Retinal pigment epithelial cell (primary cell): ENCODE measurements around the gene PF4V1.

Source experiments
- DNase-seq: peaks from one replicate; pipeline ENCODE4 v3.0.0-alpha.2; 2010; ENCODE audit warnings: low read depth
- H3K4me3 ChIP-seq: 2 replicates; pipeline ENCODE4 v1.5.1; 2011; ENCODE audit warnings: mild to moderate bottlenecking, low read length, control low read depth, moderate library complexity
- CTCF ChIP-seq: conservative IDR thresholded peaks from 2 replicates; pipeline ENCODE4 v1.5.1; 2011; ENCODE audit warnings: low read depth, low read length, control low read depth, inconsistent platforms

PF4V1 gene

GRCh38 chr4:73853246-73853704 lies at the start of gene PF4V1:
PF4V1 (plus strand) TSS chr4:73853296; CDS start chr4:73853363, 67 bp downstream.
- peak within 1 kb of the TSS; percentile 35 for H3K4me3 ChIP-seq
- peak; percentile 54 for TF ChIP-seq CTCF
- no peak for DNase-seq

GRCh38 chr4:73810191-73810590 lies 42.9 kb upstream of the PF4V1 start:
- no peak overlapping the region for H3K4me3 ChIP-seq
- DNase-seq = no peak
- no peak for TF ChIP-seq CTCF

GRCh38 chr4:73811841-73812240 lies 41.3 kb upstream of the PF4V1 start:
- DNase-seq = no peak
- no peak for TF ChIP-seq CTCF
- no peak overlapping the region for H3K4me3 ChIP-seq

- DNase-seq = no peak
- no peak overlapping the region for H3K4me3 ChIP-seq
- no peak for TF ChIP-seq CTCF
Observed at GRCh38 chr4:73814679-73815078, 38.4 kb upstream of the PF4V1 start.

GRCh38 chr4:73815145-73815544 lies 38.0 kb upstream of the PF4V1 start:
- H3K4me3 ChIP-seq = no peak overlapping the region
- no peak for DNase-seq
- no peak for TF ChIP-seq CTCF

GRCh38 chr4:73816814-73817213 lies 36.3 kb upstream of the PF4V1 start:
- no peak for TF ChIP-seq CTCF
- no peak for DNase-seq
- H3K4me3 ChIP-seq = no peak overlapping the region

GRCh38 chr4:73817341-73817740 lies 35.8 kb upstream of the PF4V1 start:
- H3K4me3 ChIP-seq = no peak overlapping the region
- DNase-seq = no peak
- TF ChIP-seq CTCF = no peak
